Measurements from ENCODE around the gene TTC32.

DNA sequence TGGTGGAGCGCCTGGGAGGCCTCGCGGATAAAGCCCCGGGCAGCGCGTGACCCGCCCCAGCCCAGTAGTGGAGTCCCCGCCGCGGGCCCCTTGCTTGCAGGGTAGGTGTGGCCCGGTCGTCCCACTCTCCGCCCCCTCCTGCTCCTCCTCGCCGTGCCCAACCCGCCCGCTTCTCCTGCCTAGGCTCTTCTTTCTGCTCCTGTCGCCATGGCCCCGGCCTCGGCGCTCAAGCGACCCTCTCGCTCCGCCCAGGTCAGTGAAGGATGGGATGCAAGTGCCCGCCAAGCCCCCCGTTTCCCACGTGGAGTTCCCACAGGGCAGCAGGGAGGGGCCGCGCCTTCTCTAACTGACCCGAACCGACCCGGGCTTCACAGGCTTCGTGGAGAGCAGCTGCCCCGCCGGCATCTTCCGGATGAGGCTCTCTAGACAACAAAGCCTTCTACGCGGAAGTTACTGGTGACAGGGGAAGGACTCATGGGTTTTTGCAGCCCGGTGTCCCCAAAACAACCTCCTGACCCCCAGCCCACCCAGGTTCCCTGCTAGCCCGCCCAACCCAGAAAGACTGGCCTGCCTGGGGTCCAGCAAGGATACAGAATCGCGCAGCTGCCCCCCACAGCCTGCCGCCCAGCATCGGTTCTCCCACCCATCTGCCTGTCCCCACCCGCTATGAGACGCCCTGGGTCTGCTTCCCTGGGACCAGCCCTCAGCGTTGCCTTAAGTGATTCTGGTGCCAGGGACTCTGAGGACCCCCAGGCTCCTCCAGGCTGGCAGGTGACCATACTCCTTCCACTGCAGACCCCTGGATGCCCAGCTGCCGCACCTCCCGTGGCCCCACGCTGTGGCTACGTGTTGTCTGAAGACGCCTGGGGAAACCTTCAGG is 32.8 kb downstream of the TTC32 start:
- TF ChIP-seq CTCF (IDR thresholded peaks at IDR 0.05) (no peak), POLR2A (IDR thresholded peaks at IDR 0.05) (no peak)
